Fibroblast of pulmonary artery (primary cell): ENCODE measurements around the gene PRR5.

Experiments
- DNase-seq: peaks from one replicate; pipeline ENCODE4 v3.0.0-alpha.2; 2010; ENCODE audit warnings: low read depth
- H3K4me3 ChIP-seq: replicated peaks from 2 replicates; pipeline ENCODE4 v1.5.1; 2011; ENCODE audit warnings: low read depth, mild to moderate bottlenecking, control low read depth, low read length, moderate library complexity
- CTCF ChIP-seq: IDR thresholded peaks from 2 replicates; pipeline ENCODE4 v1.5.1; 2011; ENCODE audit warnings: mild to moderate bottlenecking, control low read depth, low read length, inconsistent platforms; ENCODE audit errors: missing control alignments

The PRR5 gene

DNA sequence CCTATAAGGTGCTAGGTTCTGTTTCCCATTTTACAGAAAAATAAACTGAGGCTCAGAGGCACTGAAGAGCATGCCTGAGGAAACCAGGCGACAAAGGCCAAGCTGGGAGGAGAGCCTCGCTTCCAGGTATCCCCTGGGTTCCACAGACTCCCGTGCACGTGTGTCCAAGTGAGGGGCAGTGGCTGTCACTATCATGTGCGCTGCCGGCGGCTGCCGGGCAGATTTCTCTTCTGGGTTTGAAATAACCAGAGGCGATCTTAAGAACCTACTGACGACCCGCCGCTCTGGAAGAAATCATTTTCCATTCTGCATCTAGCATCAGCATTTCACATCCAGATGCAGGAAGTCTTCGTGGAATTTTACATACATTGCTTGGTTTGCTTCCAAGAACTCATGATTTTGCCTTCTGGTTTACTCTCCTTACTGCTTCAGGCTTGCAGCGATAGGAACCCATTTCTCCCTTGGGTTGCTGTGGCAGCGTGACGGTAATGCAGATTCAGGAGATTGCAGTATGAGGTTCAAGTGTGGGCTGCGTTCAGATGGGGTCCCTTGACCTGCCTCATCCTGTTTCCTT lies 79.0 kb downstream of the PRR5 start:
- no peak for DNase-seq
- no peak for TF ChIP-seq CTCF

GRCh38 chr22:44782363-44782963 lies 80.5 kb downstream of the PRR5 start:
- H3K4me3 ChIP-seq: no peak overlapping the region
- TF ChIP-seq CTCF: no peak

More for the DNA sequence above, 79.0 kb downstream of the PRR5 start:
- no peak overlapping the region for H3K4me3 ChIP-seq

DNA sequence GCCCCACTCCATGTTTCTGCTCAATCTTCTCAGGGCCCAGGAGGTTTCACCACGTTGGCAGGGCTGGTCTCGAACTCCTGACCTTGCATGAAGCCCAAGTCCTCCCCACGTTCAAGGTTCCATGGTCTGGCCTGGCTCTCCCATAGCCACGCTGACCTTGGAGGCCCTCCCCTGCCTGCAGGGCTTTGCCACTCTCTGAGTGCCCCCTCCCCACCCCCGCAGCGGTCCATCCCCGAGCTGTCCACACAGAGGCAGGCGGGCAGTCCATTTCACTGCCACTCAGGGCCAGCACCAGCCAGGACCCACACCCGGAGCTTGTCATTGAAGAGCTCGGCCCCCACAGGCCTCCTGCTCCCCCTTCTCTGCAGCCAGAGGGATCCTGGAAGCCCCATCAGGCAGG lies 81.1 kb downstream of the PRR5 start:
- DNase-seq: no peak
- H3K4me3 ChIP-seq: no peak overlapping the region
- no peak for TF ChIP-seq CTCF

More at GRCh38 chr22:44782363-44782963, 80.5 kb downstream of the PRR5 start:
- DNase-seq: peak; percentile 20

DNA sequence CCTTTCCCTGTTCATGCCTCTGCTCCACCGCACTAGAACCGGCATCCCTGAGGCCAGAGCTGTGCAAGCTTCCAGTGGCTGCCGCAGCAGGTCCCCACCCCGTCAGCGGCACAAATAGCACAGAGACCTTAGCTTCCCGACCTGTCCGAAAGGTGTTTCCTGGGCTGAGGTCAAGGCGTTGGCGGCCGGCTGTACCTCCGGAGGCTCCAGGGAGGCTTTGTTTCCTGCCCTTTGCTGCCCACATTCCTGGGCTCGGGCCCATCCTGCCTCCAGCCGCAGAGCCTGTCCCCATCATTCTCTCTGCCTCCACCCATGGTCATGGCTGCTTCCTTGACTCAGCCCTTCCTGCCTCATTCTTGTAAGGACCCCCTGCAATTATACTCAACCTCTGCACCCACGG lies 81.6 kb downstream of the PRR5 start:
- DNase-seq: no peak
- no peak for TF ChIP-seq CTCF
- no peak overlapping the region for H3K4me3 ChIP-seq

DNA sequence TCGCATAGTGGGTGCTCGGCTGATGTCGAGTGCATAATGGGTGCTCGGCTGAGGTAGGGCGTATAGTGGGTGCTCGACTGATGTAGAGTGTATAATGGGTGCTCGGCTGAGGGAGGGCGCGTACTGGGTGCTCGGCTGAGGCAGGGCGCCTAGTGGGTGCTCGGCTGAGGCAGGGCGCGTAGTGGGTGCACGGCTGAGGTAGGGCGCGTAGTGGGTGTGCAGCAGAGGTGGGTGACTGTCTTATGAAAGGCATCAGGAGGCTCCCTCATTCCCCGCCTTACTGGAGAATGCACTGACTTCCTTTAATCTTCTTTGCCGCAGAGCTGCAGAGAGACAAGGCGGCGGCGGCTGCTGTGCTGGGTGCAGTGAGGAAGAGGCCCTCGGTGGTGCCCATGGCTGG lies 84.1 kb downstream of the PRR5 start:
- no peak for TF ChIP-seq CTCF

DNA sequence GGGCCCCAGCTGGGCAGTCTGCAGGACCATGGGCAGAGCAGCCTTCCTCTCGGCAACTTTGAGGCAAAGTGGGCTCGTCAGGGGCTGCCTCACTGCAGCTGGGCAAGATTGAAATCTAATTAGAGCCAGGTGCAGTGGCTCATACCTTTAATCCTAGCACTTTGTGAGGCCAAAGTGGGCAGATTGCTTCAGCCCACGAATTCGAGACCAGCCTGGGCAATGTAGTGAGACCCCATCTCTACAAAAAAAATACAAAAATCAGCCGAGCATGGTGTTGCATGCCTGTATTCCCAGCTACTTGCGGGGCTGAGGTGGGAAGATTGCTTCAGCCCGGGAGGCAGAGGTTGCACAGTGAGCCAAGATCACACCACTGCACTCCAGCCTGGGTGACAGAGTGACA lies 84.6 kb downstream of the PRR5 start:
- TF ChIP-seq CTCF: no peak
- H3K4me3 ChIP-seq: no peak overlapping the region
- DNase-seq: no peak

More for the DNA sequence above, 84.1 kb downstream of the PRR5 start:
- no peak overlapping the region for H3K4me3 ChIP-seq
- DNase-seq: no peak
